Measurements from ENCODE around the gene KDM2A.

KDM2A gene

GRCh38 chr11:67266449-67267187, 147.6 kb downstream of the KDM2A start, which contains the start of gene GRK2:
Gene GRK2, plus strand, starts transcription at chr11:67266473. Its CDS starts 227 bp downstream, at chr11:67266700.
- Histone ChIP-seq H3K27ac (peak within 1 kb of the TSS; percentile 92 to 100 (median 99)), H3K9me3 (replicated peaks in 1 of 11) (no peaks in the 10 kb centered on the region), H3K4me1 (peaks cover 74 to 84% (median 77%) of the 10 kb centered on the region in 10 experiments)

GRCh38 chr11:67267188-67268080, 148.4 kb downstream of the KDM2A start:
- H3K9ac ChIP-seq: peak overlapping the region; percentile 93 to 100 (median 99)
- H3K9me3 ChIP-seq (replicated peaks in 1 of 11): no peaks in the 10 kb centered on the region
- H3K4me3 ChIP-seq: peak overlapping the region; percentile 87 to 100 (median 99)
- H3K36me3 ChIP-seq: peaks cover 43 to 56% (median 48%) of the 10 kb centered on the region in 11 experiments
- H3K4me1 ChIP-seq: peaks cover 74 to 84% (median 77%) of the 10 kb centered on the region in 10 experiments
- peak overlapping the region; percentile 92 to 100 (median 99) for H3K27ac ChIP-seq
- no peaks in the 10 kb centered on the region; a peak in 1 of 22 replicates for H3K27me3 ChIP-seq
- peaks cover 0 to 41% (median 33%) of the 10 kb centered on the region in 11 experiments; a peak in 13 of 22 replicates for H4K20me1 ChIP-seq
- TF ChIP-seq Cebpa-rat (IDR thresholded peaks at IDR 0.05): no peak
- H3K4me2 ChIP-seq: peak overlapping the region; percentile 99 to 100 (median 100)

More at GRCh38 chr11:67266449-67267187, 147.6 kb downstream of the KDM2A start, which contains the start of gene GRK2:
- peak within 1 kb of the TSS; percentile 87 to 100 (median 99) for H3K4me3 ChIP-seq
- H3K36me3 ChIP-seq: peaks cover 37 to 49% (median 42%) of the 10 kb centered on the region in 11 experiments
- H3K27me3 ChIP-seq: peaks cover 0 to 8% (median 7%) of the 10 kb centered on the region in 11 experiments; a peak in 17 of 22 replicates
- TF ChIP-seq Cebpa-rat (IDR thresholded peaks at IDR 0.05): no peak
- H3K4me2 ChIP-seq: peak within 1 kb of the TSS; percentile 99 to 100 (median 100)
- peak within 1 kb of the TSS; percentile 93 to 100 (median 99) for H3K9ac ChIP-seq
- H4K20me1 ChIP-seq: peaks cover 0 to 33% (median 26%) of the 10 kb centered on the region in 11 experiments; a peak in 12 of 22 replicates

GRCh38 chr11:67268081-67268961, 149.3 kb downstream of the KDM2A start:
- H3K9me3 ChIP-seq (replicated peaks in 1 of 11): no peaks in the 10 kb centered on the region
- peak overlapping the region; percentile 92 to 100 (median 99) for H3K27ac ChIP-seq
- peaks cover 0 to 50% (median 42%) of the 10 kb centered on the region in 11 experiments; a peak in 13 of 22 replicates for H4K20me1 ChIP-seq
- peak overlapping the region; percentile 87 to 100 (median 99) for H3K4me3 ChIP-seq
- H3K4me1 ChIP-seq: peaks cover 75 to 84% (median 77%) of the 10 kb centered on the region in 10 experiments
- H3K27me3 ChIP-seq: no peaks in the 10 kb centered on the region
- H3K36me3 ChIP-seq: peaks cover 47 to 65% (median 57%) of the 10 kb centered on the region in 11 experiments
- H3K4me2 ChIP-seq: peak overlapping the region; percentile 99 to 100 (median 100)
- peak overlapping the region; percentile 93 to 100 (median 99) for H3K9ac ChIP-seq
- peak in 5 of 11 experiments; percentile 44 to 90 (median 55); a peak in 8 of 22 replicates for TF ChIP-seq Cebpa-rat (IDR thresholded peaks at IDR 0.05)

GRCh38 chr11:67268962-67269268, 149.9 kb downstream of the KDM2A start:
- H3K4me2 ChIP-seq: peak overlapping the region; percentile 99 to 100 (median 100)
- peak overlapping the region; percentile 92 to 100 (median 99) for H3K27ac ChIP-seq
- TF ChIP-seq Cebpa-rat (IDR thresholded peaks at IDR 0.05): no peak
- peaks cover 47 to 70% (median 63%) of the 10 kb centered on the region in 11 experiments for H3K36me3 ChIP-seq
- peaks cover 0 to 56% (median 46%) of the 10 kb centered on the region in 11 experiments; a peak in 13 of 22 replicates for H4K20me1 ChIP-seq
- no peaks in the 10 kb centered on the region for H3K27me3 ChIP-seq
- no peaks in the 10 kb centered on the region for H3K9me3 ChIP-seq (replicated peaks in 1 of 11)
- peak overlapping the region; percentile 87 to 100 (median 99) for H3K4me3 ChIP-seq
- H3K4me1 ChIP-seq: peaks cover 75 to 84% (median 77%) of the 10 kb centered on the region in 10 experiments
- H3K9ac ChIP-seq: peak overlapping the region; percentile 93 to 100 (median 99)

- Histone ChIP-seq H3K9me3 (replicated peaks in 1 of 11) (no peaks in the 10 kb centered on the region), H4K20me1 (peaks cover 0 to 61% (median 47%) of the 10 kb centered on the region in 11 experiments; a peak in 13 of 22 replicates), H3K4me3 (peak overlapping the region; percentile 87 to 100 (median 99)), H3K4me1 (peaks cover 75 to 84% (median 77%) of the 10 kb centered on the region in 10 experiments), H3K9ac (peak overlapping the region; percentile 93 to 100 (median 99)), H3K27ac (peak overlapping the region; percentile 92 to 100 (median 99)), H3K36me3 (peaks cover 52 to 78% (median 70%) of the 10 kb centered on the region in 11 experiments), H3K4me2 (peak overlapping the region; percentile 99 to 100 (median 100)), H3K27me3 (no peaks in the 10 kb centered on the region)
- TF ChIP-seq Cebpa-rat (IDR thresholded peaks at IDR 0.05): no peak
Measured at GRCh38 chr11:67269401-67270255, 150.6 kb downstream of the KDM2A start.

GRCh38 chr11:67270256-67271204, 151.5 kb downstream of the KDM2A start:
- peak overlapping the region; percentile 87 to 100 (median 99) for H3K4me3 ChIP-seq
- H3K4me1 ChIP-seq: peaks cover 75 to 84% (median 77%) of the 10 kb centered on the region in 10 experiments
- peaks cover 60 to 87% (median 79%) of the 10 kb centered on the region in 11 experiments for H3K36me3 ChIP-seq
- peak overlapping the region; percentile 92 to 100 (median 99) for H3K27ac ChIP-seq
- peak overlapping the region; percentile 99 to 100 (median 100) for H3K4me2 ChIP-seq
- no peaks in the 10 kb centered on the region for H3K27me3 ChIP-seq
- peaks cover 0 to 67% (median 49%) of the 10 kb centered on the region in 11 experiments; a peak in 13 of 22 replicates for H4K20me1 ChIP-seq
- peak overlapping the region; percentile 93 to 100 (median 99) for H3K9ac ChIP-seq
- no peaks in the 10 kb centered on the region for H3K9me3 ChIP-seq (replicated peaks in 1 of 11)
- TF ChIP-seq Cebpa-rat (IDR thresholded peaks at IDR 0.05): no peak

All from BLaER1 treated with 17β-estradiol and CSF1 and Interleukin-3, amounts not matched to agents 10 nM and 100 nM (cell line).